HCT116 (cell line): ENCODE data around the gene RTTN. TPM values are rescaled to one million over a fixed set of nuclear protein-coding genes. Genes with fewer than 3 reads are reported as not detected.

Source experiments
- ATAC-seq: fragments of 200-7000 bp; cut with Tn5 transposase; 2 replicates; pipeline ENCODE4 v1.9.1; 2020; ENCODE audit warnings: mild to moderate bottlenecking, moderate library complexity
- BruUV-seq: library from RNA; stranded (reverse); fragments of 400-500 nt; replicated peaks from 2 replicates; lab custom pipeline; 2021; lab: Mats Ljungman, UMichigan
- CTCF ChIA-PET: fragments of 300-600 bp; sonication (Branson Sonifier 250); formaldehyde crosslinking; loops from one replicate; lab custom pipeline; 2021; ENCODE audit warnings: antibody characterized with exemption; lab: Charles Lee
- POLR2A ChIA-PET: fragments of 300-600, 350-600 bp; sonication (Branson Sonifier 250); formaldehyde crosslinking; loops from one replicate; lab custom pipeline; 2021; ENCODE audit warnings: antibody characterized with exemption; lab: Charles Lee
- RAD21 ChIA-PET, 2 experiments: fragments of 300-600 bp; sonication (Branson Sonifier 250); formaldehyde crosslinking; loops; one replicate each; lab custom pipeline; 2023; ENCODE audit warnings: low total read pairs in 2 of 2; ENCODE audit not compliant: uncharacterized antibody in 2 of 2, unreplicated experiment in 2 of 2, low non-redundant PET in 1 of 2; lab: Charles Lee
- DNase-seq: peaks from one replicate; pipeline ENCODE4 v3.0.0-alpha.2; 2010; ENCODE audit warnings: low read depth, low spot score
- H2AFZ ChIP-seq: fragments of 200-600 bp; shearing (Covaris generic), sonication (generic); 2 replicates; pipeline ENCODE4 v1.6.1; 2017; ENCODE audit warnings: low read depth, mixed run types, mixed read lengths, antibody characterized with exemption, low read length; ENCODE audit not compliant: poor library complexity, severe bottlenecking
- H3K27ac ChIP-seq: 2 replicates; pipeline ENCODE4 v1.5.1; 2012; ENCODE audit warnings: low read depth, low read length
- H3K27me3 ChIP-seq: fragments of 200-600 bp; sonication (generic); 2 replicates; pipeline ENCODE4 v1.6.1; 2016; ENCODE audit warnings: mixed run types, low read length, mixed read lengths; ENCODE audit not compliant: insufficient read depth
- H3K36me3 ChIP-seq, 2 experiments: fragments of 200-500 bp in 1 of 2; fragments of 200-600 bp in 1 of 2; sonication (Bioruptor generic) in 1 of 2; sonication (generic) in 1 of 2; 2 replicates each; pipeline versions ENCODE4 v1.5.1 to v1.6.1; 2014 to 2016; ENCODE audit warnings: low read length in 2 of 2, inconsistent platforms in 1 of 2, mixed read lengths in 1 of 2, mixed run types in 1 of 2; ENCODE audit not compliant: insufficient read depth in 2 of 2, control insufficient read depth in 1 of 2
- H3K4me1 ChIP-seq, 2 experiments: fragments of 200-600 bp in 1 of 2; sonication (generic) in 1 of 2; 2 replicates each; pipeline versions ENCODE4 v1.5.1 to v1.6.1; 2012 to 2017; ENCODE audit warnings: low read length in 2 of 2, inconsistent platforms in 1 of 2, mild to moderate bottlenecking in 1 of 2, mixed read lengths in 1 of 2, mixed run types in 1 of 2, moderate library complexity in 1 of 2; ENCODE audit not compliant: insufficient read depth in 2 of 2, control insufficient read depth in 1 of 2
- H3K4me2 ChIP-seq: fragments of 200-600 bp; sonication (generic); 2 replicates; pipeline ENCODE4 v1.6.1; 2017; ENCODE audit warnings: mixed run types, low read length, mixed read lengths
- H3K4me3 ChIP-seq, 2 experiments: fragments of 200-600 bp in 1 of 2; sonication (generic) in 1 of 2; replicated peaks in 1 of 2; 2 replicates each; pipeline ENCODE4 v1.5.1; 2011 to 2016; ENCODE audit warnings: low read length in 2 of 2, control low read depth in 1 of 2, low read depth in 1 of 2, mild to moderate bottlenecking in 1 of 2, mixed read lengths in 1 of 2, mixed run types in 1 of 2
- H3K79me2 ChIP-seq: fragments of 200-600 bp; sonication (generic); 2 replicates; pipeline ENCODE4 v1.6.1; 2017; ENCODE audit warnings: mild to moderate bottlenecking, mixed run types, low read length, moderate library complexity, mixed read lengths; ENCODE audit not compliant: insufficient read depth
- H3K9ac ChIP-seq: fragments of 200-600 bp; sonication (generic); 2 replicates; pipeline ENCODE4 v1.6.1; 2016; ENCODE audit warnings: low read length, mixed read lengths
- H3K9me2 ChIP-seq: fragments of 200-600 bp; sonication (generic), shearing (Covaris generic); 2 replicates; pipeline ENCODE4 v1.6.1; 2017; ENCODE audit warnings: mixed run types, mild to moderate bottlenecking, moderate library complexity; ENCODE audit not compliant: insufficient read depth
- H3K9me3 ChIP-seq, 2 experiments: fragments of 200-500 bp in 1 of 2; fragments of 200-600 bp in 1 of 2; sonication (Bioruptor generic) in 1 of 2; sonication (generic) in 1 of 2; 2 replicates each; pipeline ENCODE4 v1.6.1; 2014 to 2017; ENCODE audit warnings: low read length in 2 of 2, mixed read lengths in 2 of 2, inconsistent platforms in 1 of 2, low read depth in 1 of 2, mild to moderate bottlenecking in 1 of 2, mixed run types in 1 of 2, moderate library complexity in 1 of 2; ENCODE audit not compliant: control insufficient read depth in 1 of 2, insufficient read depth in 1 of 2
- H4K20me1 ChIP-seq: fragments of 200-600 bp; sonication (generic), shearing (Covaris generic); 2 replicates; pipeline ENCODE4 v1.6.1; 2017; ENCODE audit warnings: mixed run types, mild to moderate bottlenecking, moderate library complexity; ENCODE audit not compliant: insufficient read depth
- EGR1 ChIP-seq: IDR thresholded peaks from 2 replicates; pipeline ENCODE4 v1.6.1; 2012; ENCODE audit warnings: low read depth
- EZH2 ChIP-seq: fragments of 200-600 bp; sonication (generic); IDR thresholded peaks from 2 replicates; pipeline ENCODE4 v1.6.1; 2017; ENCODE audit warnings: antibody characterized with exemption, mixed run types
- JUND ChIP-seq: IDR thresholded peaks from 2 replicates; pipeline ENCODE4 v1.6.1; 2012
- REST ChIP-seq: IDR thresholded peaks from 2 replicates; pipeline ENCODE4 v1.6.1; 2012; ENCODE audit warnings: low read depth
- intact Hi-C: fragments of 100-400 bp; cut with micrococcal nuclease; formaldehyde crosslinking; loops from 2 replicates; pipeline ENCODE4 v1.10.0; 2022
- total RNA-seq: library from RNA; stranded (reverse); gene quantifications from one replicate; pipeline ENCODE4 v1.2.1, GENCODE V29; 2021; ENCODE audit not compliant: unreplicated experiment

Gene RTTN
- total RNA-seq, 1 experiment from 2014 or later = 41.2 TPM

GRCh38 chr18:70195014-70195614, 10.4 kb downstream of the RTTN start:
- ChIA-PET RAD21 (interaction anchor here (0.7 to 1.8 kb wide), 3 partner anchors 139 to 239 kb away, joined by 3 to 12 read pairs (median 8); no protein-coding TSS in a partner anchor), CTCF (interaction anchor here (0.7 to 3.8 kb wide), 17 partner anchors 8 to 296 kb away, joined by 3 to 64 read pairs (median 5); partner anchors contain the start of gene RTTN), POLR2A (interaction anchor here (1.0 to 1.1 kb wide), 3 partner anchors 12 to 189 kb away, joined by 3 to 4 read pairs (median 4); no protein-coding TSS in a partner anchor)
- DNase-seq (no peak), ATAC-seq (no peak)
- TF ChIP-seq JUND (no peak), EZH2 (no peak), REST (no peak), EGR1 (no peak)
- Histone ChIP-seq H3K27ac (no peak overlapping the region), H3K4me3 (no peak overlapping the region), H3K4me2 (no peak overlapping the region), H3K4me1 (peaks cover 20 to 36% of the 10 kb centered on the region in 2 experiments), H3K9ac (no peak overlapping the region), H3K9me3 (no peaks in the 10 kb centered on the region), H3K27me3 (no peaks in the 10 kb centered on the region), H3K36me3 (peaks cover 33 to 56% of the 10 kb centered on the region in 2 experiments), H3K9me2 (no peaks in the 10 kb centered on the region), H3K79me2 (peaks cover 62% of the 10 kb centered on the region), H2AFZ (no peak overlapping the region), H4K20me1 (no peaks in the 10 kb centered on the region)
- no TSS peak for BruUV-seq
- intact Hi-C loops = loop anchor here (1.0 to 5.0 kb wide), 2 partner anchors 92 to 239 kb away; partner anchors contain the start of gene SOCS6
